Common myeloid progenitor, CD34-positive (primary cell): ENCODE data around the gene OBSCN.

Experiments
- CTCF ChIA-PET: fragments of 350-600 bp; sonication (Branson Sonifier 250); formaldehyde crosslinking; loops from one replicate; lab custom pipeline; 2021; ENCODE audit warnings: antibody characterized with exemption; lab: Charles Lee
- POLR2A ChIA-PET: fragments of 350-600 bp; sonication (Branson Sonifier 250); formaldehyde crosslinking; loops from one replicate; lab custom pipeline; 2021; ENCODE audit warnings: antibody characterized with exemption; lab: Charles Lee
- DNase-seq, 3 donors: peaks; one replicate each; pipeline versions ENCODE4 v3.0.0 to v3.0.0-alpha.2; 2013
- H3K27ac ChIP-seq, 2 experiments: 1 replicate in 1 of 2; 2 replicates in 1 of 2; pipeline ENCODE4 v1.7.0; 2013; ENCODE audit warnings: inconsistent platforms in 2 of 2, low read length in 2 of 2, mild to moderate bottlenecking in 2 of 2, low read depth in 1 of 2, moderate library complexity in 1 of 2; ENCODE audit not compliant: severe bottlenecking in 2 of 2, insufficient read depth in 1 of 2, poor library complexity in 1 of 2
- H3K27me3 ChIP-seq, 5 experiments: replicated peaks in 2 of 5; 1 replicate in 3 of 5; 2 replicates in 2 of 5; pipeline versions ENCODE4 v1.6.1 to v1.7.0; 2013; ENCODE audit warnings: low read length in 4 of 5, mild to moderate bottlenecking in 2 of 5, moderate library complexity in 2 of 5, inconsistent platforms in 1 of 5; ENCODE audit not compliant: insufficient read depth in 5 of 5, control insufficient read depth in 4 of 5
- H3K36me3 ChIP-seq, 4 experiments: 1 replicate in 2 of 4; 2 replicates in 2 of 4; pipeline versions ENCODE4 v1.6.1 to v1.7.0; 2013; ENCODE audit warnings: low read length in 3 of 4, control low read depth in 1 of 4, mild to moderate bottlenecking in 1 of 4; ENCODE audit not compliant: control insufficient read depth in 4 of 4, insufficient read depth in 4 of 4
- H3K4me1 ChIP-seq, 4 experiments: 1 replicate in 3 of 4; 2 replicates in 1 of 4; pipeline versions ENCODE4 v1.6.1 to v1.7.1; 2013; ENCODE audit warnings: low read length in 3 of 4, mild to moderate bottlenecking in 3 of 4, control low read depth in 1 of 4, inconsistent platforms in 1 of 4, moderate library complexity in 1 of 4; ENCODE audit not compliant: control insufficient read depth in 4 of 4, insufficient read depth in 4 of 4; ENCODE audit errors: control extremely low read depth in 1 of 4
- H3K4me3 ChIP-seq, 7 experiments: 1 replicate in 4 of 7; 2 replicates in 3 of 7; pipeline versions ENCODE4 v1.5.1 to v1.7.0; 2013; ENCODE audit warnings: mild to moderate bottlenecking in 7 of 7, low read length in 6 of 7, moderate library complexity in 6 of 7, inconsistent platforms in 2 of 7, low read depth in 2 of 7, control low read depth in 1 of 7; ENCODE audit not compliant: insufficient read depth in 4 of 7, control insufficient read depth in 1 of 7; ENCODE audit errors: extremely low read depth in 1 of 7
- H3K9me3 ChIP-seq, 5 experiments: 1 replicate in 4 of 5; 2 replicates in 1 of 5; pipeline versions ENCODE4 v1.6.1 to v1.7.1; 2013; ENCODE audit warnings: low read length in 4 of 5, mild to moderate bottlenecking in 2 of 5, inconsistent platforms in 1 of 5, low read depth in 1 of 5, moderate library complexity in 1 of 5; ENCODE audit not compliant: control insufficient read depth in 4 of 5, insufficient read depth in 2 of 5; ENCODE audit errors: control extremely low read depth in 1 of 5
- WGBS: methylation state at CpG from one replicate; pipeline ENCODE4 v1.1.5; 2013; ENCODE audit not compliant: insufficient coverage; 5-methylcytosine and 5-hydroxymethylcytosine counted together

OBSCN gene

GRCh38 chr1:228212415-228212965, 4.6 kb downstream of the OBSCN start:
- POLR2A ChIA-PET, result no interaction called here

DNA sequence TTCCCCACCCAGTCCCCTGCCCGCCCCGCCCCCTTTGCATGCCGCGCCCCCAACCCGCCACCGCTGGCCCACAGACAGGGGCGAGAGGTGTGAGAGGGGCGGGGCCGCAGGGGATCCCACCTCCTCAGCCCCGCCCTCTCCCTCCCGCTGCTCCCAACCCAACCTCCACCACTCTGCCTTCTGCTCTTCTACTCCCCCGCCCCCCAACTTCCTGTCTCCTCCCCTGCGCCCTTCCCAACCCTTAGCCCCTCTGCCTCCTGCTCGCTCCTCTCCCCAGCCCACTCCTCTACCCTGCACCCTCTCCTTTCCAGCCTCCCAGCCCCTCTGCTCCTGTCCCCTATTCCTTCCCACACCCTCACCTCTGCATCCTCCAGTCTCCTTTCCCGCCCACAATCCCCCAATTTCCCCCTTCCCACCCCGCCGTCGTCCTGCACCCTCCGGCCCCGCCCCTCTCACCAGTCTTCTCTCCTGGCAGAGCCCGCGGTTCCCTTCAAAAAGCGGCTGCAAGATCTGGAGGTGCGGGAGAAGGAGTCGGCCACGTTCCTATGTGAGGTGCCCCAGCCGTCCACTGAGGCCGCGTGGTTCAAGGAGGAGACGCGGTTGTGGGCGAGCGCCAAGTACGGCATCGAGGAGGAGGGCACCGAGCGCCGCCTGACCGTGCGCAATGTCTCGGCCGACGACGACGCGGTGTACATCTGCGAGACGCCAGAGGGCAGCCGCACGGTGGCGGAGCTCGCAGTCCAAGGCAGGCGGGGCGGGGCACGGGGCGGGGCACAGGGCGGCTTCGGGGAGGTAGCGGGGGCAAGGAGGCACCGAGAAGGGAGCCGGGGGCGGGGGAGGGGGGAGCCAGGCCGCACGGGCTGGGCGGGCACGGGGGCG, 5.4 kb downstream of the OBSCN start:
- POLR2A ChIA-PET, result no interaction called here
- CTCF ChIA-PET, result interaction anchor here (0.5 to 0.9 kb wide), 2 partner anchors 46 to 52 kb away, joined by 3 read pairs; no protein-coding TSS in a partner anchor
- Histone ChIP-seq H3K27ac (no peak overlapping the region), H3K36me3 (peaks cover 0 to 26% (median 8%) of the 10 kb centered on the region in 4 experiments), H3K4me3 (peak overlapping the region; percentile 37 to 76 (median 64)), H3K4me1 (peaks cover 0 to 15% (median 12%) of the 10 kb centered on the region in 4 experiments), H3K27me3 (peaks cover 0 to 3% (median 2%) of the 10 kb centered on the region in 5 experiments), H3K9me3 (no peaks in the 10 kb centered on the region)
- WGBS, result 0% methylated on average over 33 of the region's 67 CpGs
- peak; percentile 89 to 96 (median 95) for DNase-seq

More at GRCh38 chr1:228212415-228212965, 4.6 kb downstream of the OBSCN start:
- H3K4me1 ChIP-seq, result peaks cover 0 to 15% (median 12%) of the 10 kb centered on the region in 4 experiments
- 69% methylated on average over 55 of the region's 66 CpGs for WGBS
- no peak overlapping the region for H3K27ac ChIP-seq
- H3K27me3 ChIP-seq, result peaks cover 0 to 5% (median 2%) of the 10 kb centered on the region in 5 experiments
- H3K4me3 ChIP-seq, result peak overlapping the region in 4 of 7 experiments; percentile 34 to 73 (median 61)
- no peaks in the 10 kb centered on the region for H3K9me3 ChIP-seq
- CTCF ChIA-PET, result interaction anchor here (1.3 kb wide), 1 partner anchor 82 kb away, joined by 3 read pairs; no protein-coding TSS in a partner anchor
- no peak for DNase-seq
- H3K36me3 ChIP-seq, result peaks cover 0 to 24% (median 6%) of the 10 kb centered on the region in 4 experiments

GRCh38 chr1:228213917-228214808, 6.3 kb downstream of the OBSCN start:
- CTCF ChIA-PET, result interaction anchor here (0.5 to 1.3 kb wide), 5 partner anchors 10 to 53 kb away, joined by 3 to 4 read pairs (median 3); no protein-coding TSS in a partner anchor
- peak in 1 of 3 donors; percentile 34 for DNase-seq
- Histone ChIP-seq H3K4me1 (peaks cover 0 to 15% (median 12%) of the 10 kb centered on the region in 4 experiments), H3K9me3 (no peaks in the 10 kb centered on the region), H3K4me3 (peak overlapping the region in 6 of 7 experiments; percentile 38 to 76 (median 63)), H3K27ac (no peak overlapping the region), H3K36me3 (peaks cover 0 to 36% (median 10%) of the 10 kb centered on the region in 4 experiments), H3K27me3 (peaks cover 0 to 2% (median 0%) of the 10 kb centered on the region in 5 experiments)
- whole genome bisulfite sequencing, result 36% methylated on average over 34 of the region's 48 CpGs
- POLR2A ChIA-PET, result no interaction called here

DNA sequence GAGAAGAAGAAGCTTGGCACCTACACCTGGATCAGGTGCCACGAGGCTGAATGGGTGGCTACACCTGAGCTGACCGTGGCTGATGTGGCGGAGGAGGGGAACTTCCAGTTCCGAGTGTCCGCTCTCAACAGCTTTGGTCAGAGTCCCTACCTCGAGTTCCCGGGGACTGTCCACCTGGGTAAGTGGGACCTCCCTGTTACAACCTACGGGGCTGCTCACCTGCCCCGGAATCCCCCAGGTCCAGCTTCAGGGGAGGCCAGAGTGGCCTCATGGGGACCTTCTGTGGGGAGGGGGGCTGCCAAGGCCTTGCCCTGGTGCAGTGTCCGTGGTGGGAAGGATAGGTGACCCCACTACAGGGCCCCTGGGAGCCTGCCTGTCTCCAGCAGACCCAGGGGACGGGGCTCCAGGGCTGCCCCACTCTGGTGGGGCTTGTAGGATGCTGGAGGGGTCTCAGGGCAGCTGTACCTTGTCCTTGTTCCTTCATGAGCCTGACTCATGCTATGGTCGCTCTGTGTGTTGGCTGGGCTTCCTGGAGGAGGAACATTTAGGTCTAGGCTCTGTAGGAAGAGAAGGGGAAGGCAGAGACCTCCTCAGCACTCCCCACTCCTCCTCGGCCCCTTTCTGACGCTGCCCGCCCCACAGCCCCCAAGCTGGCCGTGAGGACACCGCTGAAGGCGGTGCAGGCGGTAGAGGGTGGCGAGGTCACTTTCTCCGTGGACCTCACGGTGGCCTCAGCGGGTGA, 7.2 kb downstream of the OBSCN start:
- WGBS, result 98% methylated on average over 15 of the region's 23 CpGs
- POLR2A ChIA-PET, result no interaction called here
- DNase-seq, result no peak
- CTCF ChIA-PET, result interaction anchor here (0.9 to 1.3 kb wide), 3 partner anchors 9 to 36 kb away, joined by 3 to 4 read pairs (median 3); no protein-coding TSS in a partner anchor
- Histone ChIP-seq H3K27me3 (peaks cover 0 to 2% (median 0%) of the 10 kb centered on the region in 5 experiments), H3K4me1 (peaks cover 0 to 15% (median 12%) of the 10 kb centered on the region in 4 experiments), H3K4me3 (no peak overlapping the region), H3K9me3 (no peaks in the 10 kb centered on the region), H3K27ac (no peak overlapping the region), H3K36me3 (peaks cover 0 to 43% (median 18%) of the 10 kb centered on the region in 4 experiments)

DNA sequence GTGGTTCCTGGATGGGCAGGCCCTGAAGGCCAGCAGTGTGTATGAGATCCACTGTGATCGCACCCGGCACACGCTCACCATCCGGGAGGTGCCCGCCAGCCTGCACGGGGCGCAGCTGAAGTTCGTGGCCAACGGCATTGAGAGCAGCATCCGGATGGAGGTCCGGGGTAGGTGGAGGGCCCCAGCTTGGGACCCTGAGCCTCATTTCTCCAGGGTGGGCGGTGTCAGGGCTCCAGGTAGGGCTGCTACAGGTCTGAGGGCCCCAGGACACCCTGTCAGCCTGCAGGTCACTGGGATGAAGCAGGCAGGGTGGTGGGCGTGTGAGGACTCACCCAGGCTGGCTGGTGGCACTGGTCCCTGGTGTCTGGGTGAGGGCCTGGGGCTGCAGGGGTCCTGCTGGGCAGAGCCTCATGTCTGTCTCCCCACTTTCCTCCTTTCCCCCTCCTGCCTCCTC, 7.8 kb downstream of the OBSCN start:
- Histone ChIP-seq H3K27me3 (peaks cover 0 to 2% (median 0%) of the 10 kb centered on the region in 5 experiments), H3K36me3 (peaks cover 0 to 48% (median 21%) of the 10 kb centered on the region in 4 experiments), H3K4me1 (peaks cover 0 to 15% (median 12%) of the 10 kb centered on the region in 4 experiments), H3K4me3 (no peak overlapping the region), H3K27ac (no peak overlapping the region), H3K9me3 (no peaks in the 10 kb centered on the region)
- no peak for DNase-seq
- CTCF ChIA-PET, result interaction anchor here (1.3 kb wide), 1 partner anchor 36 kb away, joined by 4 read pairs; no protein-coding TSS in a partner anchor
- POLR2A ChIA-PET, result no interaction called here
- 96% methylated on average over 13 of the region's 13 CpGs for WGBS
